Choroid plexus epithelial cell (primary cell): ENCODE data around the gene TECPR2.
"Not testable (repeated sequence)": the region's sequence is repeated elsewhere in the genome, so short reads cannot be mapped to it uniquely, and the experiment has no call there.

Experiments used
- DNase-seq: peaks from one replicate; pipeline ENCODE4 v3.0.0-alpha.2; 2010; ENCODE audit warnings: low read depth
- H3K4me3 ChIP-seq: 2 replicates; pipeline ENCODE4 v1.5.1; 2011; ENCODE audit warnings: low read depth, mild to moderate bottlenecking, control low read depth, low read length, moderate library complexity
- TF ChIP-seq, protein P1 (sequence below): conservative IDR thresholded peaks from 2 replicates; pipeline ENCODE4 v1.5.1; 2011; ENCODE audit warnings: low read depth, mild to moderate bottlenecking, control low read depth, inconsistent platforms, low read length, moderate library complexity

The TECPR2 gene

GRCh38 chr14:102513899-102514772, 151.4 kb downstream of the TECPR2 start:
- no peak overlapping the region for H3K4me3 ChIP-seq
- TF ChIP-seq, protein P1, sequence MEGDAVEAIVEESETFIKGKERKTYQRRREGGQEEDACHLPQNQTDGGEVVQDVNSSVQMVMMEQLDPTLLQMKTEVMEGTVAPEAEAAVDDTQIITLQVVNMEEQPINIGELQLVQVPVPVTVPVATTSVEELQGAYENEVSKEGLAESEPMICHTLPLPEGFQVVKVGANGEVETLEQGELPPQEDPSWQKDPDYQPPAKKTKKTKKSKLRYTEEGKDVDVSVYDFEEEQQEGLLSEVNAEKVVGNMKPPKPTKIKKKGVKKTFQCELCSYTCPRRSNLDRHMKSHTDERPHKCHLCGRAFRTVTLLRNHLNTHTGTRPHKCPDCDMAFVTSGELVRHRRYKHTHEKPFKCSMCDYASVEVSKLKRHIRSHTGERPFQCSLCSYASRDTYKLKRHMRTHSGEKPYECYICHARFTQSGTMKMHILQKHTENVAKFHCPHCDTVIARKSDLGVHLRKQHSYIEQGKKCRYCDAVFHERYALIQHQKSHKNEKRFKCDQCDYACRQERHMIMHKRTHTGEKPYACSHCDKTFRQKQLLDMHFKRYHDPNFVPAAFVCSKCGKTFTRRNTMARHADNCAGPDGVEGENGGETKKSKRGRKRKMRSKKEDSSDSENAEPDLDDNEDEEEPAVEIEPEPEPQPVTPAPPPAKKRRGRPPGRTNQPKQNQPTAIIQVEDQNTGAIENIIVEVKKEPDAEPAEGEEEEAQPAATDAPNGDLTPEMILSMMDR, result no peak
- DNase-seq, result no peak

GRCh38 chr14:102514987-102515733, 152.4 kb downstream of the TECPR2 start:
- no peak for DNase-seq
- TF ChIP-seq, protein P1, result no peak

DNA sequence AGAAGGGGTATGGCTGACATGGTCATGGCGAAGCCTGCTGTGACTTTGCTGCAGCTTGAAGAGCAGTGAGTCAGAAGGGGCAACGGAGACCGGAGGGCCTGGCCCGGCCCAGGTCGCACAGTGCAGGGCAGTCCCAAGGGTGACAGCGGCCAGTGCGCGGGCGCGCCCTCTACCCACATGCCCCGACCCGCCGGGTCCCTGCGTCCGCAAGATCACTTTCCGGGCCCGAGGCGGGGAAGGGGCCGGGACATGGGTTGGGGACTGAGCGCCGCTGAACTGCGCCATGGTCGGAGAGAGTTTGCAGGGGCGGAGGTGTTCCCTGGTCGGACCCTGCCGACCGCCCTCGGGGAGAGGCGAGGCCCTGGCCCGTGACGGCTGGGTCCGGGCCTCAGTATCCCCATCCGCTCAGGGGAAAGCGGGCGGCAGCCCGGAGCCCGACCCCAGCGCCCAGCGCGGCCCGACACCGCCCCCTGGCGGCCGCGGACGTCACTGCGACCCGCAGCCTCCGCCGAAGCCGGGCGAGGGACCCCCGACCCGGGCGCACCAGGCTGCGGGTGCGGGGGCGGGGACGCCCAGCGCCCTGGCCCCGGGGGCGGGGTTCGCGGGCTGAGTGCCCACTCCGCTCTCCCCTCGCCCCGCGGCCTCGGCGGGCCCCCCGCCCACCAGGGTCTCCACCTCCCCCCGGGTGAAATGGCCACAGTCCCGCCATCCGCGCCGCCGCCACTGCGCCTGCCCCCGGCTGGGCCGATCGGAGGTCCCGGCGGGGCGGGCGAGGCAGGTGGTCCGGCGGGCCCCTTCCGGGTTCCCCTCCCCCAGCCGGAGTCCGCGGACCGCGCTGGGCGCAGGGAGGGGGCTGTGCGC, 154.0 kb downstream of the TECPR2 start:
- TF ChIP-seq, protein P1, result peak; percentile 48
- peak overlapping the region; percentile 65 for H3K4me3 ChIP-seq
- DNase-seq, result no peak

More at GRCh38 chr14:102514987-102515733, 152.4 kb downstream of the TECPR2 start:
- H3K4me3 ChIP-seq, result no peak overlapping the region

DNA sequence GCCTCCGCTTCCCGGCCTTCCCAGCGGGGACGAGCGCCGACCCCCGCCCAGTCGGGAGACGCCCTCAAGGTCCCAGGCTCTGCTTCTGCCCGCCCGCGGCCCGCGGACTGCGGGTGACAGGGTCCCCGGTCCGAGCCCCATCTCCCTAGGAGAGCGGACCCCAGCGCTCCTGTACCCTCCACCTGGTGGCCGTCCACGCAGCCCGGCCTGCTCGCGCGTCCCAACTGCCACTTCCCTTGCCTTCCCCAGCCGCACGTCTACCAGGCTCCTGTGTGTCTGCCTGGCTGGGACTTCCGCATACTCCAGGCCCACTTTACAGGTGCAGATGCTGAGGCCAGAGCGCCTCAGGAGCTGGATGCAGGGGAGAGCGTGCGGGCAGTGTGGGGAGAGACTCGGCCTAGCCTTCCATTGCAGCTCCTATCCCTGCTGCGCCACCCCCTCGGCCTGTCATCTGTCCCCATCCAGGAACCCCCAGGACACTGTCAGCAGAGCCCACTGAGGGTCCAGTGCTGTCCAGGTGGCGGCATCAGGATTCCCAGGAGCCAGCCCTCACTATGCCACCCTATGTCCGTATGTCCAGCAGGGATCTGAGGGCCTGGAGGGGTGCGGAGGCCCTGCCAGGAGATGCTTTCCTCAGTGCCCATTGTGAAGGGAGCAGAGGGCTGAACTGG, 154.8 kb downstream of the TECPR2 start:
- TF ChIP-seq, protein P1, result no peak
- DNase-seq, result no peak
- H3K4me3 ChIP-seq, result peak overlapping the region; percentile 65

GRCh38 chr14:102518063-102518648, 155.4 kb downstream of the TECPR2 start:
- TF ChIP-seq, protein P1, result no peak
- DNase-seq, result no peak
- H3K4me3 ChIP-seq, result no peak overlapping the region

GRCh38 chr14:102519709-102520108, 157.0 kb downstream of the TECPR2 start:
- not testable (repeated sequence) for H3K4me3 ChIP-seq, DNase-seq
